ENCODE data around the gene SORCS2.

DNA sequence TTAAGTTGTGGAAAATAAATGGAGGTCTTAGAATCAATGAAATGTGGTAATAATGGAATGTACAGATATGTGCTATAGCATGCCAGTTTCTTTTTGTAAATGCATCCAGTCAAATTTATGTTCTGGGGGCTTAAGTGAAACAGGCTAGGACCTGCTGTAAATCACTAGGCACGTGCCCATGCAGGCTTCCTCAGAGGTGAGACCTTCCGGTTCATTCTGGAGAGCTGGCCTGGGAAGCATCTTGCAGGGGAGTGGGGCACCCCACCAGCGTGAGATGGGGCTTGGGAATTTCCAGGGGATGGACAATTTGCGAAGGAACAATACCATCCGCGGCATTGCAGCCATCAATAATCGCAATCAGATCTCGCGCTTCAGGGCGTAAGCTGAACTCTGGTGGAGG lies 80.1 kb downstream of the SORCS2 start:
- TF ChIP-seq, protein P1, sequence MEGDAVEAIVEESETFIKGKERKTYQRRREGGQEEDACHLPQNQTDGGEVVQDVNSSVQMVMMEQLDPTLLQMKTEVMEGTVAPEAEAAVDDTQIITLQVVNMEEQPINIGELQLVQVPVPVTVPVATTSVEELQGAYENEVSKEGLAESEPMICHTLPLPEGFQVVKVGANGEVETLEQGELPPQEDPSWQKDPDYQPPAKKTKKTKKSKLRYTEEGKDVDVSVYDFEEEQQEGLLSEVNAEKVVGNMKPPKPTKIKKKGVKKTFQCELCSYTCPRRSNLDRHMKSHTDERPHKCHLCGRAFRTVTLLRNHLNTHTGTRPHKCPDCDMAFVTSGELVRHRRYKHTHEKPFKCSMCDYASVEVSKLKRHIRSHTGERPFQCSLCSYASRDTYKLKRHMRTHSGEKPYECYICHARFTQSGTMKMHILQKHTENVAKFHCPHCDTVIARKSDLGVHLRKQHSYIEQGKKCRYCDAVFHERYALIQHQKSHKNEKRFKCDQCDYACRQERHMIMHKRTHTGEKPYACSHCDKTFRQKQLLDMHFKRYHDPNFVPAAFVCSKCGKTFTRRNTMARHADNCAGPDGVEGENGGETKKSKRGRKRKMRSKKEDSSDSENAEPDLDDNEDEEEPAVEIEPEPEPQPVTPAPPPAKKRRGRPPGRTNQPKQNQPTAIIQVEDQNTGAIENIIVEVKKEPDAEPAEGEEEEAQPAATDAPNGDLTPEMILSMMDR (IDR thresholded peaks at IDR 0.05; ENCODE audit: poor library complexity, severe bottlenecking), result no peak
- TF ChIP-seq POLR2AphosphoS5 (IDR thresholded peaks at IDR 0.05) (no peak), RAD21 (conservative IDR thresholded peaks at IDR 0.05) (no peak), EZH2 (IDR thresholded peaks at IDR 0.05; ENCODE audit: borderline replicate concordance, insufficient read depth, low read length, poor library complexity, severe bottlenecking) (no peak), EP300 (conservative IDR thresholded peaks at IDR 0.05; ENCODE audit: poor library complexity, severe bottlenecking) (no peak), TAF1 (IDR thresholded peaks at IDR 0.05; ENCODE audit: low read depth) (no peak), MXI1 (conservative IDR thresholded peaks at IDR 0.05; ENCODE audit: poor library complexity, severe bottlenecking) (no peak)
- TF ChIP-seq, protein P2, sequence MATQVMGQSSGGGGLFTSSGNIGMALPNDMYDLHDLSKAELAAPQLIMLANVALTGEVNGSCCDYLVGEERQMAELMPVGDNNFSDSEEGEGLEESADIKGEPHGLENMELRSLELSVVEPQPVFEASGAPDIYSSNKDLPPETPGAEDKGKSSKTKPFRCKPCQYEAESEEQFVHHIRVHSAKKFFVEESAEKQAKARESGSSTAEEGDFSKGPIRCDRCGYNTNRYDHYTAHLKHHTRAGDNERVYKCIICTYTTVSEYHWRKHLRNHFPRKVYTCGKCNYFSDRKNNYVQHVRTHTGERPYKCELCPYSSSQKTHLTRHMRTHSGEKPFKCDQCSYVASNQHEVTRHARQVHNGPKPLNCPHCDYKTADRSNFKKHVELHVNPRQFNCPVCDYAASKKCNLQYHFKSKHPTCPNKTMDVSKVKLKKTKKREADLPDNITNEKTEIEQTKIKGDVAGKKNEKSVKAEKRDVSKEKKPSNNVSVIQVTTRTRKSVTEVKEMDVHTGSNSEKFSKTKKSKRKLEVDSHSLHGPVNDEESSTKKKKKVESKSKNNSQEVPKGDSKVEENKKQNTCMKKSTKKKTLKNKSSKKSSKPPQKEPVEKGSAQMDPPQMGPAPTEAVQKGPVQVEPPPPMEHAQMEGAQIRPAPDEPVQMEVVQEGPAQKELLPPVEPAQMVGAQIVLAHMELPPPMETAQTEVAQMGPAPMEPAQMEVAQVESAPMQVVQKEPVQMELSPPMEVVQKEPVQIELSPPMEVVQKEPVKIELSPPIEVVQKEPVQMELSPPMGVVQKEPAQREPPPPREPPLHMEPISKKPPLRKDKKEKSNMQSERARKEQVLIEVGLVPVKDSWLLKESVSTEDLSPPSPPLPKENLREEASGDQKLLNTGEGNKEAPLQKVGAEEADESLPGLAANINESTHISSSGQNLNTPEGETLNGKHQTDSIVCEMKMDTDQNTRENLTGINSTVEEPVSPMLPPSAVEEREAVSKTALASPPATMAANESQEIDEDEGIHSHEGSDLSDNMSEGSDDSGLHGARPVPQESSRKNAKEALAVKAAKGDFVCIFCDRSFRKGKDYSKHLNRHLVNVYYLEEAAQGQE (IDR thresholded peaks at IDR 0.05; ENCODE audit: borderline replicate concordance), result no peak

Data from neural cell (in vitro differentiated cells).